Endothelial cell of umbilical vein (primary cell): ENCODE measurements around the gene BABAM2. TPM values are rescaled to one million over a fixed set of nuclear protein-coding genes. Genes with fewer than 3 reads are reported as not detected.

Experiments
- BruUV-seq: library from RNA; stranded (reverse); fragments of 400-500 nt; replicated peaks from 2 replicates; lab custom pipeline; 2021; lab: Mats Ljungman, UMichigan
- CTCF ChIA-PET: fragments of 300-600, 350-600 bp; sonication (Branson Sonifier 250); formaldehyde crosslinking; loops from one replicate; lab custom pipeline; 2021; ENCODE audit warnings: antibody characterized with exemption, inconsistent platforms; lab: Charles Lee
- POLR2A ChIA-PET: fragments of 300-600, 350-600 bp; sonication (Branson Sonifier 250); formaldehyde crosslinking; loops from one replicate; lab custom pipeline; 2021; ENCODE audit warnings: antibody characterized with exemption, inconsistent platforms; lab: Charles Lee
- DNase-seq: peaks from one replicate; pipeline ENCODE4 v3.0.0-alpha.2; 2011; ENCODE audit warnings: low read depth, low spot score
- FAIRE-seq: peaks from 2 replicates; lab custom pipeline; 2011; peaks lifted over from hg19 to GRCh38; lab: Jason Lieb, UNC
- H2AFZ ChIP-seq: 2 replicates; pipeline ENCODE4 v1.6.0; 2012; ENCODE audit warnings: low read depth, low read length, control low read depth, inconsistent platforms
- H3K27ac ChIP-seq: 2 replicates; pipeline ENCODE4 v1.5.1; 2011; ENCODE audit warnings: low read depth, mild to moderate bottlenecking, control low read depth, low read length, moderate library complexity; ENCODE audit not compliant: insufficient read depth
- H3K27me3 ChIP-seq, 2 experiments: 2 replicates each; pipeline versions ENCODE4 v1.6.0 to v1.6.1; 2011; ENCODE audit warnings: low read length in 2 of 2, mixed read lengths in 1 of 2; ENCODE audit not compliant: control insufficient read depth in 2 of 2, insufficient read depth in 2 of 2
- H3K36me3 ChIP-seq, 2 experiments: 2 replicates in 1 of 2; 3 replicates in 1 of 2; pipeline ENCODE4 v1.5.1; 2011; ENCODE audit warnings: low read length in 2 of 2, mild to moderate bottlenecking in 1 of 2, moderate library complexity in 1 of 2; ENCODE audit not compliant: control insufficient read depth in 2 of 2, insufficient read depth in 2 of 2; ENCODE audit errors: extremely low read depth in 1 of 2
- H3K4me1 ChIP-seq: 3 replicates; pipeline ENCODE4 v1.5.1; 2011; ENCODE audit warnings: mild to moderate bottlenecking, low read length; ENCODE audit not compliant: control insufficient read depth, insufficient read depth; ENCODE audit errors: extremely low read depth
- H3K4me2 ChIP-seq: 2 replicates; pipeline ENCODE4 v1.6.1; 2011; ENCODE audit warnings: low read length, control low read depth, mixed read lengths; ENCODE audit not compliant: insufficient read depth
- H3K4me3 ChIP-seq, 3 experiments: fragments of 200-600 bp in 1 of 3; sonication (generic), shearing (Covaris generic) in 1 of 3; replicated peaks in 1 of 3; 2 replicates each; pipeline ENCODE4 v1.5.1; 2011 to 2016; ENCODE audit warnings: control low read depth in 3 of 3, low read length in 3 of 3, mild to moderate bottlenecking in 2 of 3, inconsistent platforms in 1 of 3, low read depth in 1 of 3, moderate library complexity in 1 of 3; ENCODE audit not compliant: insufficient read depth in 1 of 3
- H3K79me2 ChIP-seq: 2 replicates; pipeline ENCODE4 v1.6.0; 2012; ENCODE audit warnings: low read length, inconsistent platforms; ENCODE audit not compliant: control insufficient read depth, insufficient read depth
- H3K9ac ChIP-seq: replicated peaks from 2 replicates; pipeline ENCODE3; 2011; ENCODE audit warnings: low read length, control low read depth; ENCODE audit not compliant: insufficient read depth; ENCODE audit errors: extremely low read depth
- H3K9me1 ChIP-seq: replicated peaks from 3 replicates; pipeline ENCODE4 v1.6.0; 2011; ENCODE audit warnings: mild to moderate bottlenecking, low read length; ENCODE audit not compliant: control insufficient read depth, insufficient read depth; ENCODE audit errors: extremely low read depth
- H3K9me3 ChIP-seq: replicated peaks from 2 replicates; pipeline ENCODE4 v1.5.1; 2012; ENCODE audit warnings: low read length, inconsistent platforms; ENCODE audit not compliant: control insufficient read depth, insufficient read depth
- H4K20me1 ChIP-seq: replicated peaks from 2 replicates; pipeline ENCODE3; 2011; ENCODE audit warnings: mild to moderate bottlenecking, low read length; ENCODE audit not compliant: control insufficient read depth, insufficient read depth; ENCODE audit errors: extremely low read depth
- EZH2 ChIP-seq: IDR thresholded peaks from 2 replicates; pipeline ENCODE4 v1.6.1; 2012; ENCODE audit warnings: borderline replicate concordance, low read depth, mild to moderate bottlenecking, moderate library complexity, low read length, inconsistent platforms; ENCODE audit not compliant: severe bottlenecking
- FOS ChIP-seq: IDR thresholded peaks from 2 replicates; pipeline ENCODE4 v1.6.1; 2011; ENCODE audit warnings: mild to moderate bottlenecking, low read length, moderate library complexity, borderline replicate concordance; ENCODE audit not compliant: insufficient read depth
- GATA2 ChIP-seq: IDR thresholded peaks from 2 replicates; pipeline ENCODE4 v1.7.0; 2011; ENCODE audit warnings: low read depth, mild to moderate bottlenecking, moderate library complexity, mixed read lengths, low read length; ENCODE audit not compliant: insufficient read length, insufficient read depth
- JUN ChIP-seq: IDR thresholded peaks from 2 replicates; pipeline ENCODE4 v1.6.1; 2011; ENCODE audit warnings: borderline replicate concordance, low read depth; ENCODE audit not compliant: insufficient read length, insufficient read depth
- MYC ChIP-seq: IDR thresholded peaks from one replicate; pipeline ENCODE4 v1.6.1; 2011; ENCODE audit warnings: mild to moderate bottlenecking, low read depth, low read length
- POLR2A ChIP-seq: IDR thresholded peaks from 2 replicates; pipeline ENCODE4 v1.6.1; 2012; ENCODE audit warnings: low read depth, mild to moderate bottlenecking, control low read depth, low read length
- POLR2AphosphoS5 ChIP-seq: IDR thresholded peaks from 2 replicates; pipeline ENCODE4 v1.6.1; 2012; ENCODE audit warnings: low read depth, mild to moderate bottlenecking, control low read depth, low read length, moderate library complexity; ENCODE audit not compliant: insufficient read depth
- dilution Hi-C: fragments of 300-500 bp; cut with MboI; formaldehyde crosslinking; loops from one replicate; pipeline ENCODE4 v1.15.0; 2019; ENCODE audit warnings: low sequenced_read_pairs; ENCODE audit not compliant: extremely low pct_ligation_motif_present
- intact Hi-C: fragments of 100-400 bp; cut with micrococcal nuclease; formaldehyde crosslinking; loops from one replicate; pipeline ENCODE4 v1.10.0; 2022
- polyA plus RNA-seq, 4 experiments: library from polyadenylated mRNA; depleted of rRNA in 3 of 4; stranded (reverse) in 3 of 4; unstranded in 1 of 4; fragments of >200 nt; gene quantifications; 2 replicates each; pipeline versions ENCODE4 v1.2.1 to v1.2.3, GENCODE V29; 2011 to 2012; ENCODE audit warnings: missing spikeins in 1 of 4
- total RNA-seq: library from RNA; stranded (reverse); gene quantifications from 2 replicates; pipeline ENCODE4 v1.2.3, GENCODE V29; 2021
- TF ChIP-seq, protein P1 (sequence below), 2 donors: IDR thresholded peaks; 1 replicate in 1 of 2; 2 replicates in 1 of 2; pipeline ENCODE4 v1.5.1; 2011; ENCODE audit warnings: low read length in 2 of 2, mild to moderate bottlenecking in 2 of 2, moderate library complexity in 2 of 2, control low read depth in 1 of 2, inconsistent platforms in 1 of 2, low read depth in 1 of 2; ENCODE audit not compliant: insufficient read depth in 1 of 2; ENCODE audit errors: extremely low read depth in 1 of 2
- TF ChIP-seq, protein P2 (sequence below): IDR thresholded peaks from 2 replicates; pipeline ENCODE4 v1.6.1; 2011; ENCODE audit not compliant: insufficient read depth, insufficient read length

Gene BABAM2
- total and polyA plus RNA-seq, 2 donors (not counting 3 experiments of a cell fraction or from before 2014, with no cell fraction given): 19.9 to 27.6 TPM

DNA sequence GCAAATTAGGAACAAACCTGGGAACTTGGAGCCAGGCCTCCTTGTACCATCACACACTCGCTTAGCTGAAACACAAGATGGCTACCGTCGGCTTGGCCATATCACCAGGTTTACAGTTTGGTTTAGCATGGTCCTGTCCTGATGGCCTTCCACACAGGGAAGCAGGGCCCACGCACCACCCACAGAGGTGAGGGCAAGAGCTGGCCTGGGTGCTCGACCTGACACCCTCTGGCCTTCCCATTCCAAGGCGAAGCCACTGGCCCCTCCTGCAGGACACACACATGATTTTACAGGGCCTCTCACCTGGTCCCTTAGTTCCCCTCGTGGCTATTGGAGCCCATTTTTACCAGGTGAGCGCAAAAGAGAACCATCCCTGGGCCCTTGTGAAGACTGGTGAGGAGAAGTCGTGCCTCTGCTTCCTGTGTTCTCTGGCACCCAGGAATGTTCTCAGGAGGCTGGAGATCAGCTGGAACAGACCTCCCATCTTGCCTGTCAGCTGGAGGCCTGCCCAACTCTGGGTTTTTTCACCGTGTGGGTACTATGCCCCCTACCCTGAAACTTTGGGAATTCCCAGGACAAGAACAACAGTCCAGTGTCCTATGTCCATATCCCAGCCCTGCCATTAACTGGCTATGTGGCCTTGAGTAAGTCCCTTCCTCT lies 449.1 kb downstream of the BABAM2 start:
- FAIRE-seq (no peak), DNase-seq (no peak)
- TF ChIP-seq JUN (no peak), MYC (no peak), POLR2A (no peak), POLR2AphosphoS5 (no peak), GATA2 (no peak), FOS (no peak), EZH2 (no peak)
- TF ChIP-seq, protein P1, sequence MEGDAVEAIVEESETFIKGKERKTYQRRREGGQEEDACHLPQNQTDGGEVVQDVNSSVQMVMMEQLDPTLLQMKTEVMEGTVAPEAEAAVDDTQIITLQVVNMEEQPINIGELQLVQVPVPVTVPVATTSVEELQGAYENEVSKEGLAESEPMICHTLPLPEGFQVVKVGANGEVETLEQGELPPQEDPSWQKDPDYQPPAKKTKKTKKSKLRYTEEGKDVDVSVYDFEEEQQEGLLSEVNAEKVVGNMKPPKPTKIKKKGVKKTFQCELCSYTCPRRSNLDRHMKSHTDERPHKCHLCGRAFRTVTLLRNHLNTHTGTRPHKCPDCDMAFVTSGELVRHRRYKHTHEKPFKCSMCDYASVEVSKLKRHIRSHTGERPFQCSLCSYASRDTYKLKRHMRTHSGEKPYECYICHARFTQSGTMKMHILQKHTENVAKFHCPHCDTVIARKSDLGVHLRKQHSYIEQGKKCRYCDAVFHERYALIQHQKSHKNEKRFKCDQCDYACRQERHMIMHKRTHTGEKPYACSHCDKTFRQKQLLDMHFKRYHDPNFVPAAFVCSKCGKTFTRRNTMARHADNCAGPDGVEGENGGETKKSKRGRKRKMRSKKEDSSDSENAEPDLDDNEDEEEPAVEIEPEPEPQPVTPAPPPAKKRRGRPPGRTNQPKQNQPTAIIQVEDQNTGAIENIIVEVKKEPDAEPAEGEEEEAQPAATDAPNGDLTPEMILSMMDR (IDR thresholded peaks at IDR 0.05; ENCODE audit: extremely low read depth in 1 of 2, insufficient read depth in 1 of 2, low read depth in 1 of 2, low read length in 2 of 2): no peak
- TF ChIP-seq, protein P2, sequence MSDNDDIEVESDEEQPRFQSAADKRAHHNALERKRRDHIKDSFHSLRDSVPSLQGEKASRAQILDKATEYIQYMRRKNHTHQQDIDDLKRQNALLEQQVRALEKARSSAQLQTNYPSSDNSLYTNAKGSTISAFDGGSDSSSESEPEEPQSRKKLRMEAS: no peak
- no peaks in the 10 kb centered on the region for H3K9me3 ChIP-seq
- no peak overlapping the region for H2AFZ ChIP-seq
- intact Hi-C loops: no loop called here
- H3K4me3 ChIP-seq: no peak overlapping the region
- no peak overlapping the region for H3K4me2 ChIP-seq
- H3K9ac ChIP-seq: no peak overlapping the region
- no peaks in the 10 kb centered on the region for H3K27me3 ChIP-seq
- H3K79me2 ChIP-seq: no peaks in the 10 kb centered on the region
- POLR2A ChIA-PET: no interaction called here
- dilution Hi-C loops: no loop called here
- no TSS peak for BruUV-seq
- no peaks in the 10 kb centered on the region for H4K20me1 ChIP-seq
- H3K36me3 ChIP-seq: no peaks in the 10 kb centered on the region
- H3K4me1 ChIP-seq: peaks cover 24% of the 10 kb centered on the region
- CTCF ChIA-PET: interaction anchor here (2.1 kb wide), 1 partner anchor 64 kb away, joined by 4 read pairs; no protein-coding TSS in a partner anchor
- no peak overlapping the region for H3K27ac ChIP-seq
- H3K9me1 ChIP-seq: no peaks in the 10 kb centered on the region
